HepG2 (cell line): ENCODE measurements around the gene ACTRT2.

Experiments
- AGO2 ChIP-seq: fragments of 200-400 bp; formaldehyde crosslinking; optimal IDR thresholded peaks from 2 replicates; pipeline ENCODE3; 2017; ENCODE audit warnings: mild to moderate bottlenecking, low read depth, low read length, moderate library complexity
- BRD4 ChIP-seq: sonication (generic); formaldehyde crosslinking; IDR thresholded peaks from 2 replicates; pipeline ENCODE4 v1.4.0; 2020; ENCODE audit warnings: missing genetic modification reagents
- CTCF ChIP-seq: sonication (generic); formaldehyde crosslinking; IDR thresholded peaks from 2 replicates; pipeline ENCODE4 v1.5.0; 2020; ENCODE audit warnings: mild to moderate bottlenecking, missing genetic modification reagents, moderate library complexity
- ETV6 ChIP-seq: sonication (generic); formaldehyde crosslinking; conservative IDR thresholded peaks from 2 replicates; pipeline ENCODE4 v1.4.0; 2020; ENCODE audit warnings: missing genetic modification reagents
- EZH2 ChIP-seq: conservative IDR thresholded peaks from 2 replicates; pipeline ENCODE4 v1.6.1; 2012; ENCODE audit warnings: mild to moderate bottlenecking, low read depth, low read length, moderate library complexity
- GABPA ChIP-seq, 2 experiments: IDR thresholded peaks; 2 replicates each; pipeline ENCODE4 v1.6.1; 2011 to 2016; ENCODE audit warnings: low read depth in 2 of 2, low read length in 1 of 2, missing biosample characterization in 1 of 2, missing genetic modification characterization in 1 of 2
- GLMP ChIP-seq: sonication (generic); formaldehyde crosslinking; IDR thresholded peaks from 2 replicates; pipeline ENCODE4 v1.9.0; 2021; ENCODE audit warnings: missing genetic modification reagents, mild to moderate bottlenecking, borderline replicate concordance
- RAD21 ChIP-seq: fragments of 450-650 bp; formaldehyde crosslinking; IDR thresholded peaks from 2 replicates; pipeline ENCODE4 v1.5.0; 2020; ENCODE audit warnings: mild to moderate bottlenecking

- TF ChIP-seq ETV6, result no peak
- TF ChIP-seq BRD4 (CRISPR knock-in tag), result no peak
- TF ChIP-seq CTCF (CRISPR knock-in tag), result no peak
- TF ChIP-seq GABPA (IDR thresholded peaks at IDR 0.05; ENCODE audit: low read depth, low read length), result no peak
- no peak for TF ChIP-seq GABPA (CRISPR knock-in tag; IDR thresholded peaks at IDR 0.05; ENCODE audit: low read depth)
- no peak for TF ChIP-seq AGO2
- no peak for TF ChIP-seq RAD21 (CRISPR knock-in tag)
- no peak for TF ChIP-seq GLMP (CRISPR knock-in tag)
- no peak for TF ChIP-seq EZH2
Measured at GRCh38 chr1:3033790-3034090, 12.5 kb downstream of the ACTRT2 start.
